ENCODE data around the gene SF3B6. TPM values are rescaled to one million over a fixed set of nuclear protein-coding genes. Genes with fewer than 3 reads are reported as not detected.

Gene SF3B6
- total and polyA plus RNA-seq, 9 of the 15 experiments (the other 6 are each of a cell fraction or from before 2014, with no cell fraction given) = 146 to 591 (median 295) TPM

- TF ChIP-seq, protein P1, sequence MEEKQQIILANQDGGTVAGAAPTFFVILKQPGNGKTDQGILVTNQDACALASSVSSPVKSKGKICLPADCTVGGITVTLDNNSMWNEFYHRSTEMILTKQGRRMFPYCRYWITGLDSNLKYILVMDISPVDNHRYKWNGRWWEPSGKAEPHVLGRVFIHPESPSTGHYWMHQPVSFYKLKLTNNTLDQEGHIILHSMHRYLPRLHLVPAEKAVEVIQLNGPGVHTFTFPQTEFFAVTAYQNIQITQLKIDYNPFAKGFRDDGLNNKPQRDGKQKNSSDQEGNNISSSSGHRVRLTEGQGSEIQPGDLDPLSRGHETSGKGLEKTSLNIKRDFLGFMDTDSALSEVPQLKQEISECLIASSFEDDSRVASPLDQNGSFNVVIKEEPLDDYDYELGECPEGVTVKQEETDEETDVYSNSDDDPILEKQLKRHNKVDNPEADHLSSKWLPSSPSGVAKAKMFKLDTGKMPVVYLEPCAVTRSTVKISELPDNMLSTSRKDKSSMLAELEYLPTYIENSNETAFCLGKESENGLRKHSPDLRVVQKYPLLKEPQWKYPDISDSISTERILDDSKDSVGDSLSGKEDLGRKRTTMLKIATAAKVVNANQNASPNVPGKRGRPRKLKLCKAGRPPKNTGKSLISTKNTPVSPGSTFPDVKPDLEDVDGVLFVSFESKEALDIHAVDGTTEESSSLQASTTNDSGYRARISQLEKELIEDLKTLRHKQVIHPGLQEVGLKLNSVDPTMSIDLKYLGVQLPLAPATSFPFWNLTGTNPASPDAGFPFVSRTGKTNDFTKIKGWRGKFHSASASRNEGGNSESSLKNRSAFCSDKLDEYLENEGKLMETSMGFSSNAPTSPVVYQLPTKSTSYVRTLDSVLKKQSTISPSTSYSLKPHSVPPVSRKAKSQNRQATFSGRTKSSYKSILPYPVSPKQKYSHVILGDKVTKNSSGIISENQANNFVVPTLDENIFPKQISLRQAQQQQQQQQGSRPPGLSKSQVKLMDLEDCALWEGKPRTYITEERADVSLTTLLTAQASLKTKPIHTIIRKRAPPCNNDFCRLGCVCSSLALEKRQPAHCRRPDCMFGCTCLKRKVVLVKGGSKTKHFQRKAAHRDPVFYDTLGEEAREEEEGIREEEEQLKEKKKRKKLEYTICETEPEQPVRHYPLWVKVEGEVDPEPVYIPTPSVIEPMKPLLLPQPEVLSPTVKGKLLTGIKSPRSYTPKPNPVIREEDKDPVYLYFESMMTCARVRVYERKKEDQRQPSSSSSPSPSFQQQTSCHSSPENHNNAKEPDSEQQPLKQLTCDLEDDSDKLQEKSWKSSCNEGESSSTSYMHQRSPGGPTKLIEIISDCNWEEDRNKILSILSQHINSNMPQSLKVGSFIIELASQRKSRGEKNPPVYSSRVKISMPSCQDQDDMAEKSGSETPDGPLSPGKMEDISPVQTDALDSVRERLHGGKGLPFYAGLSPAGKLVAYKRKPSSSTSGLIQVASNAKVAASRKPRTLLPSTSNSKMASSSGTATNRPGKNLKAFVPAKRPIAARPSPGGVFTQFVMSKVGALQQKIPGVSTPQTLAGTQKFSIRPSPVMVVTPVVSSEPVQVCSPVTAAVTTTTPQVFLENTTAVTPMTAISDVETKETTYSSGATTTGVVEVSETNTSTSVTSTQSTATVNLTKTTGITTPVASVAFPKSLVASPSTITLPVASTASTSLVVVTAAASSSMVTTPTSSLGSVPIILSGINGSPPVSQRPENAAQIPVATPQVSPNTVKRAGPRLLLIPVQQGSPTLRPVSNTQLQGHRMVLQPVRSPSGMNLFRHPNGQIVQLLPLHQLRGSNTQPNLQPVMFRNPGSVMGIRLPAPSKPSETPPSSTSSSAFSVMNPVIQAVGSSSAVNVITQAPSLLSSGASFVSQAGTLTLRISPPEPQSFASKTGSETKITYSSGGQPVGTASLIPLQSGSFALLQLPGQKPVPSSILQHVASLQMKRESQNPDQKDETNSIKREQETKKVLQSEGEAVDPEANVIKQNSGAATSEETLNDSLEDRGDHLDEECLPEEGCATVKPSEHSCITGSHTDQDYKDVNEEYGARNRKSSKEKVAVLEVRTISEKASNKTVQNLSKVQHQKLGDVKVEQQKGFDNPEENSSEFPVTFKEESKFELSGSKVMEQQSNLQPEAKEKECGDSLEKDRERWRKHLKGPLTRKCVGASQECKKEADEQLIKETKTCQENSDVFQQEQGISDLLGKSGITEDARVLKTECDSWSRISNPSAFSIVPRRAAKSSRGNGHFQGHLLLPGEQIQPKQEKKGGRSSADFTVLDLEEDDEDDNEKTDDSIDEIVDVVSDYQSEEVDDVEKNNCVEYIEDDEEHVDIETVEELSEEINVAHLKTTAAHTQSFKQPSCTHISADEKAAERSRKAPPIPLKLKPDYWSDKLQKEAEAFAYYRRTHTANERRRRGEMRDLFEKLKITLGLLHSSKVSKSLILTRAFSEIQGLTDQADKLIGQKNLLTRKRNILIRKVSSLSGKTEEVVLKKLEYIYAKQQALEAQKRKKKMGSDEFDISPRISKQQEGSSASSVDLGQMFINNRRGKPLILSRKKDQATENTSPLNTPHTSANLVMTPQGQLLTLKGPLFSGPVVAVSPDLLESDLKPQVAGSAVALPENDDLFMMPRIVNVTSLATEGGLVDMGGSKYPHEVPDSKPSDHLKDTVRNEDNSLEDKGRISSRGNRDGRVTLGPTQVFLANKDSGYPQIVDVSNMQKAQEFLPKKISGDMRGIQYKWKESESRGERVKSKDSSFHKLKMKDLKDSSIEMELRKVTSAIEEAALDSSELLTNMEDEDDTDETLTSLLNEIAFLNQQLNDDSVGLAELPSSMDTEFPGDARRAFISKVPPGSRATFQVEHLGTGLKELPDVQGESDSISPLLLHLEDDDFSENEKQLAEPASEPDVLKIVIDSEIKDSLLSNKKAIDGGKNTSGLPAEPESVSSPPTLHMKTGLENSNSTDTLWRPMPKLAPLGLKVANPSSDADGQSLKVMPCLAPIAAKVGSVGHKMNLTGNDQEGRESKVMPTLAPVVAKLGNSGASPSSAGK (IDR thresholded peaks at IDR 0.05) = 0 out of 2 replicates have a peak, but pooled peaks have one; percentile 49
- TF ChIP-seq ZBTB5 (IDR thresholded peaks at IDR 0.05) (no peak), MYBL2 (IDR thresholded peaks at IDR 0.05; ENCODE audit: low read depth) (no peak), MYBL2 (CRISPR knock-in tag; IDR thresholded peaks at IDR 0.05; ENCODE audit: borderline replicate concordance) (no peak), ESRRA (IDR thresholded peaks at IDR 0.05; ENCODE audit: borderline replicate concordance, low read depth) (peak; percentile 28; the same call in 1 of the 2 replicates), ZNF589 (CRISPR knock-in tag; IDR thresholded peaks at IDR 0.05; ENCODE audit: low read depth) (no peak), NCOA4 (IDR thresholded peaks at IDR 0.05; ENCODE audit: partially characterized antibody) (no peak), WHSC1 (IDR thresholded peaks at IDR 0.05; ENCODE audit: low read length) (no peak), PURB (CRISPR knock-in tag; IDR thresholded peaks at IDR 0.05; ENCODE audit: low read depth) (no peak), BCOR (IDR thresholded peaks at IDR 0.05) (peak; percentile 37; the same call in 1 of the 2 replicates)
Observed at GRCh38 chr2:24084386-24085199, 8.5 kb upstream of the SF3B6 start, which contains the start of gene TP53I3 (continued).

Measured in K562 (cell line).